ENCODE results near the gene EIF2B2. TPM values are rescaled to one million over a fixed set of nuclear protein-coding genes. Genes with fewer than 3 reads are reported as not detected.

EIF2B2 gene
- total and polyA plus RNA-seq, 7 donors, result 25.2 to 45.5 (median 35.3) TPM

DNA sequence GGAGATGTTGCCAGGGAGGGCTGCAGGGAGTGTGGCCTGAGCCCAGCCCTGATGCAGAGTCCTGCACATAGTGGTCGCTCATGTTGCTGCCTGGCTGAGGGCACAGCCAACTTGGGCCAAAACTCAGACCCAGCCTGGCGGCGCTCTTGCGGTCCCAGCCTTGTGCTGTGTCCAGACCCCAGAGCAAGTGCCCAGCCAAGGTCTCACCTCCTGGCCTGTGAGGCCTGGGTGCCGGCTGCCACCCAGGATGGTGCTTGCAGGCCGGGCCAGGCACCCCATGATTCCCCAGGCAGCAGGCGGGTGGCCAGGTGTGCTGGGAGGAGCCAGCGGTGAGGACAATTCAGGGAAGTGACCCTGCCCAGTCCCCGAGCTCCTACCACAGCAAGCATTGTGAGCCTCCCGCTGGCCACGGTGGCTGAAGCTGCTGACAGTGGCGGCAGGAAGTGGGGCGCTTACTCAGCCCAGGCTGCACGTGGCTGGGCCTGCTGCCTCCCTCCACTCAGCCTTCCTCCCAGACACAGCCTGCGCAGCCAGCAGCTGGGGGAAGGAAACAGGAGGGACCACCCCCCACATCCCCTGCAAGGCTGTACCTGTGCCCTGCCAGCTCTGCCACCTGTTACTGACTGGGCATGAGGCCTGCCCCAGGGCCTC, 29.6 kb upstream of the EIF2B2 start:
- intact Hi-C loops (cut with DNase I), result no loop called here
- H3K4me1 ChIP-seq, result peaks cover 0 to 7% (median 3%) of the 10 kb centered on the region in 4 donors
- 71 to 79% methylated on average over 15 of the region's 15 CpGs for WGBS, 2 donors
- no peak overlapping the region for H3K4me3 ChIP-seq
- no peaks in the 10 kb centered on the region for H3K36me3 ChIP-seq
- H3K9me3 ChIP-seq, result no peaks in the 10 kb centered on the region
- no peak overlapping the region for H3K27ac ChIP-seq
- no peaks in the 10 kb centered on the region for H3K27me3 ChIP-seq
- DNase-seq, result peak; percentile 80
- no peak for TF ChIP-seq CTCF (IDR thresholded peaks at IDR 0.05)
- TF ChIP-seq EP300 (IDR thresholded peaks at IDR 0.05), result no peak
- peak in 2 of 4 donors; percentile 9 to 36 for TF ChIP-seq POLR2AphosphoS5 (IDR thresholded peaks at IDR 0.05)
- TF ChIP-seq POLR2A (IDR thresholded peaks at IDR 0.05), result no peak

- DNase-seq, result no peak
Observed at GRCh38 chr14:74973905-74974363, 28.8 kb upstream of the EIF2B2 start.

GRCh38 chr14:74974364-74975058, 28.2 kb upstream of the EIF2B2 start:
- Histone ChIP-seq H3K27me3 (no peaks in the 10 kb centered on the region), H3K9me3 (no peaks in the 10 kb centered on the region), H3K27ac (peak overlapping the region in 2 of 4 donors; percentile 7 to 46), H3K36me3 (no peaks in the 10 kb centered on the region), H3K4me3 (no peak overlapping the region), H3K4me1 (peaks cover 0 to 7% (median 0%) of the 10 kb centered on the region in 4 donors)
- TF ChIP-seq EP300 (IDR thresholded peaks at IDR 0.05) (no peak), POLR2AphosphoS5 (IDR thresholded peaks at IDR 0.05) (no peak), CTCF (IDR thresholded peaks at IDR 0.05) (no peak), POLR2A (IDR thresholded peaks at IDR 0.05) (no peak)
- WGBS, 2 donors, result 82 to 84% methylated on average over 15 of the region's 15 CpGs
- DNase-seq, result no peak
- intact Hi-C loops (cut with DNase I), result no loop called here

More at GRCh38 chr14:74973905-74974363, 28.8 kb upstream of the EIF2B2 start:
- intact Hi-C loops (cut with DNase I), result no loop called here
- 62 to 82% methylated on average over 5 of the region's 5 CpGs for WGBS, 2 donors
- peaks cover 0 to 7% (median 1%) of the 10 kb centered on the region in 4 donors for H3K4me1 ChIP-seq
- H3K36me3 ChIP-seq, result no peaks in the 10 kb centered on the region
- no peaks in the 10 kb centered on the region for H3K27me3 ChIP-seq
- no peak for TF ChIP-seq EP300 (IDR thresholded peaks at IDR 0.05)
- no peak for TF ChIP-seq CTCF (IDR thresholded peaks at IDR 0.05)
- TF ChIP-seq POLR2A (IDR thresholded peaks at IDR 0.05), result no peak
- no peak for TF ChIP-seq POLR2AphosphoS5 (IDR thresholded peaks at IDR 0.05)
- H3K4me3 ChIP-seq, result no peak overlapping the region
- peak overlapping the region in 1 of 4 donors; percentile 46 for H3K27ac ChIP-seq
- no peaks in the 10 kb centered on the region for H3K9me3 ChIP-seq

DNA sequence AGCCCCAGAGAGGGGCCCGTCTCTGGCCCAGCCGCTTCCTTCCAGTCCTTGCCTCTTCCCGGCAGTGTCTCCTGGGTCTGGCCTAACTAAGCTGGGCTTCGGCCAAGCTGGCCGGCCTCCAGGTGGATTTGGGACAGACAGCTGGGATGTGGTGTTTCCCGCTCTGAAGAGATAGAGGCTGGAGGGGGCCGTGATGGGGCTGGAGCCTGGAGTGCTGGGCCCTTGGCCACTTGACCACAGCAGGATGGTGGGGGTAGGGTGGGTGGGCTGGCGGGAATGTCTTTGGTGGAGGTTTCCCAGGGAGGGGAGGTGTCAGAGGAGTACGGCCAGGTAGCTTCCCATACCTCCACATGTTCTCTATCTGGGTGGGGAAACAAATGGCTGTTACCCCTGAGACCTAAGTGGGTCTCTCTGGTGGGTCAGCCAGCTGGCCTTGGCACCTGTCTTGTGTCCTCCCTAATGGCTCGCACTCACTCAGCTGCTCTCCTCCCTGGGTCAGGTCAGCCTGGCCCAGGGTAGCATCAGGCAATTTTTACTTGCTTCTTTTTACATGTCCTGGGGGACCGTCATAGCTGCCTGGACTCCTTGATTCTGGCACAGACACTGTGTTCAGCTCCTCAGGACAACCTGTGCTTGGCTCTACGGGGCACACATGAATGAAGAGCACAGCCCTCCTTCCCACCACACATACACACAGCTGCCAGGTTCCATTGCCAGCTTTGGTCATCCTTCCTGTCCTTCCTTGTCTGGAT, 27.5 kb upstream of the EIF2B2 start:
- 76 to 81% methylated on average over 12 of the region's 12 CpGs for WGBS, 2 donors
- H3K27me3 ChIP-seq, result no peaks in the 10 kb centered on the region
- intact Hi-C loops (cut with DNase I), result no loop called here
- H3K9me3 ChIP-seq, result no peaks in the 10 kb centered on the region
- H3K36me3 ChIP-seq, result no peaks in the 10 kb centered on the region
- peak; percentile 91 for DNase-seq
- peak overlapping the region in 2 of 4 donors; percentile 7 to 46 for H3K27ac ChIP-seq
- TF ChIP-seq EP300 (IDR thresholded peaks at IDR 0.05) (no peak), POLR2AphosphoS5 (IDR thresholded peaks at IDR 0.05) (peak in 1 of 4 donors; percentile 20)
- H3K4me1 ChIP-seq, result peaks cover 0 to 7% (median 0%) of the 10 kb centered on the region in 4 donors
- H3K4me3 ChIP-seq, result no peak overlapping the region
